ENCODE data around the gene LPCAT1.
A peak's percentile ranks its signal among the peaks of the same experiment; 100 is the strongest.

Gene LPCAT1

DNA sequence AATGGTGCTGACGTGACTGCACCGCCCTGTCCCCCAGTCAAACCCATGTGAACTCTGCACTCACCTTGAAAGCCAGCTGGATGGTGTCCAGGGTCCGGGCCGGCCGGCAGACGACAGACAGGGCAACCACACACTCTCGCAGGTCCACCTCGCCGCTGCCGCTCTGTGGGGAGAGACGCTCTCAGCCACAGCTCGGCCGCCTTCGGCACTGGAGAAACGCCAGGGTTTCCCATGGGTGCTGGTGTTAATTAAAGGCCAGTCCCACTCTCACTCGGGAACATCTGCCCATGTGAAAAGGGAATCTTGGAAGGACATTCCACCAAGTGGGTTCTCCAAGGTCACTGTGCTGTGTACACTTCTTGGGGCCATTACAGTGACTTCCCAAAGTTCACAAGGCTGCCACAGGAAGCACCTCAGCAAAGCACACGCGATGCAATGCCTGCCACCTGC lies 53.0 kb downstream of the LPCAT1 start:
- Histone ChIP-seq H4K20me1 (ENCODE audit: insufficient read depth) (no peaks in the 10 kb centered on the region), H3K27me3 (ENCODE audit: insufficient read depth, low read depth) (no peaks in the 10 kb centered on the region), H3K9ac (no peak overlapping the region), H3K27ac (no peak overlapping the region), H3K79me2 (ENCODE audit: insufficient read depth, low read depth) (no peaks in the 10 kb centered on the region), H3K36me3 (ENCODE audit: insufficient read depth) (peaks cover 6% of the 10 kb centered on the region; the same call in 1 of the 2 replicates), H3K4me2 (no peak overlapping the region), H3K4me3 (IDR thresholded peaks at IDR 0.05; ENCODE audit: insufficient read depth, low read depth, low read length) (no peak overlapping the region), H3K4me1 (ENCODE audit: low read depth, poor library complexity, severe bottlenecking) (no peaks in the 10 kb centered on the region), H2AFZ (ENCODE audit: low read depth) (no peak overlapping the region)
- no peak for TF ChIP-seq CTCF (conservative IDR thresholded peaks at IDR 0.05; ENCODE audit: low read depth, low read length)

- Histone ChIP-seq H3K4me3 (IDR thresholded peaks at IDR 0.05; ENCODE audit: insufficient read depth, low read depth, low read length) (no peak overlapping the region), H3K9ac (no peak overlapping the region), H3K4me1 (ENCODE audit: low read depth, poor library complexity, severe bottlenecking) (no peaks in the 10 kb centered on the region), H2AFZ (ENCODE audit: low read depth) (no peak overlapping the region), H3K27me3 (ENCODE audit: insufficient read depth, low read depth) (no peaks in the 10 kb centered on the region), H3K4me2 (no peak overlapping the region), H4K20me1 (ENCODE audit: insufficient read depth) (no peaks in the 10 kb centered on the region), H3K27ac (no peak overlapping the region), H3K36me3 (ENCODE audit: insufficient read depth) (peaks cover 3% of the 10 kb centered on the region; the same call in 1 of the 2 replicates), H3K79me2 (ENCODE audit: insufficient read depth, low read depth) (no peaks in the 10 kb centered on the region)
- peak; percentile 12; the same call in 1 of the 2 replicates for TF ChIP-seq CTCF (conservative IDR thresholded peaks at IDR 0.05; ENCODE audit: low read depth, low read length)
Measured at GRCh38 chr5:1468629-1469527, 54.9 kb downstream of the LPCAT1 start.

- H3K27me3 ChIP-seq (ENCODE audit: insufficient read depth, low read depth) = no peaks in the 10 kb centered on the region
- no peak overlapping the region for H3K4me2 ChIP-seq
- no peaks in the 10 kb centered on the region for H4K20me1 ChIP-seq (ENCODE audit: insufficient read depth)
- peaks cover 8% of the 10 kb centered on the region; the same call in 1 of the 2 replicates for H3K36me3 ChIP-seq (ENCODE audit: insufficient read depth)
- no peak overlapping the region for H2AFZ ChIP-seq (ENCODE audit: low read depth)
- H3K4me3 ChIP-seq (IDR thresholded peaks at IDR 0.05; ENCODE audit: insufficient read depth, low read depth, low read length) = no peak overlapping the region
- H3K9ac ChIP-seq = no peak overlapping the region
- no peaks in the 10 kb centered on the region for H3K4me1 ChIP-seq (ENCODE audit: low read depth, poor library complexity, severe bottlenecking)
- no peak overlapping the region for H3K27ac ChIP-seq
- peak; percentile 61 for TF ChIP-seq CTCF (conservative IDR thresholded peaks at IDR 0.05; ENCODE audit: low read depth, low read length)
- H3K79me2 ChIP-seq (ENCODE audit: insufficient read depth, low read depth) = no peaks in the 10 kb centered on the region
Measured at GRCh38 chr5:1468247-1468612, 55.5 kb downstream of the LPCAT1 start.

DNA sequence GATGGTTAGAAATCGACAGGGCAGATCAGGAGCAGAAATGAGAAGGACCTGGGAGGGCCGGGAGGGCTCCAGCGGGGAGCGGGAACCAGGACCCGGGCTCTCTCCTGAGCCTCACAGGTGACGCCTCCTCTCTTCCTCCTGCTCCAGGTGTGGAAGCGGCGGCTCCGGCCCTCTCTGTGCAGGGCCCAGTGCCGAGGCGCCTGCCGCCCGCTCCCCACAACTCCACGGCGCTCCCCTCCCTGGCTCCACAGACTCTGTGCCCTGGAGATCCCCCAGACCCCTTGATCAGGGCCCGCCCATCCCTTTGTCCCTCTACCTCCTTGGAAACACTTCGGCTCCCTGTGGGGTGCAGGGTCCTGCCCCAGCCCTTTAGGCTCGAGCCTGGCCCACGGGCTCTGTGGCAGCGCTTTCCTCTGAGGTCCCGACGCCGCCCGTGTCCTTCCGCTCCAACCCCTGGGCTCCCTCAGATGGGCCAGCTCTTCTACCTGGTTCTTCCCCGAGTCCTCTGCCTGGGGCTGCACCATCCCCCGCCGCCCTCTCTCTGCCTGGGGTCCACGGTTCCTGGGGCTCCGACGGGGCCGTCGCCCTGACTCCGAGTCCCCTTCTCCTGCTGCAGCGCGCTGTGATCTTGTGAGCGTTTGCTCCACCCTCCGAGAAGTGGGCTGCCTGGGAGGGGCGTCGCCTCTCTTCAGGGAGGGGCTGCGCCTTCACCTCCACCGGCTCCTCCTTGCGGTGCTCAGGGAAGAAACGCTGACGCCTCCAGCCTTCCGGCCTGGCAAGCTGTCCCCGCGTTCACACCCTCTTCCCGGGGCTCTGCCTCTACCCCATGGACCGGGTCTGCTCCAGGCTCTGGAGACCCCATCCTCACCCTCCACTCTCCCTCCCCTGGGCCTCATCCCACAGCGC lies 56.2 kb downstream of the LPCAT1 start:
- H3K36me3 ChIP-seq (ENCODE audit: insufficient read depth) = peaks cover 8% of the 10 kb centered on the region; the same call in 1 of the 2 replicates
- no peaks in the 10 kb centered on the region for H3K79me2 ChIP-seq (ENCODE audit: insufficient read depth, low read depth)
- no peak overlapping the region for H3K27ac ChIP-seq
- no peak overlapping the region for H3K4me2 ChIP-seq
- H3K4me3 ChIP-seq (IDR thresholded peaks at IDR 0.05; ENCODE audit: insufficient read depth, low read depth, low read length) = no peak overlapping the region
- no peaks in the 10 kb centered on the region for H3K4me1 ChIP-seq (ENCODE audit: low read depth, poor library complexity, severe bottlenecking)
- TF ChIP-seq CTCF (conservative IDR thresholded peaks at IDR 0.05; ENCODE audit: low read depth, low read length) = no peak
- H3K9ac ChIP-seq = no peak overlapping the region
- H3K27me3 ChIP-seq (ENCODE audit: insufficient read depth, low read depth) = no peaks in the 10 kb centered on the region
- H4K20me1 ChIP-seq (ENCODE audit: insufficient read depth) = no peaks in the 10 kb centered on the region
- H2AFZ ChIP-seq (ENCODE audit: low read depth) = no peak overlapping the region

Measured in KMS-11 (cell line).